Uterus (tissue), 2 donors: Measurements from ENCODE around the gene SEZ6.

Experiments used
- POLR2A ChIP-seq, 2 donors: fragments of 450-650 bp; IDR thresholded peaks; one replicate each; pipeline ENCODE4 v1.6.1; 2016; ENCODE audit warnings: antibody characterized with exemption in 2 of 2, mild to moderate bottlenecking in 1 of 2, moderate library complexity in 1 of 2
- TF ChIP-seq, protein P1 (sequence below), 4 experiments: fragments of 200-600 bp in 2 of 4; fragments of 450-650 bp in 2 of 4; sonication (generic) in 2 of 4; IDR thresholded peaks; one replicate each; pipeline ENCODE4 v1.5.1; 2016 to 2019; ENCODE audit warnings: antibody characterized with exemption in 4 of 4, mild to moderate bottlenecking in 2 of 4, moderate library complexity in 1 of 4

DNA sequence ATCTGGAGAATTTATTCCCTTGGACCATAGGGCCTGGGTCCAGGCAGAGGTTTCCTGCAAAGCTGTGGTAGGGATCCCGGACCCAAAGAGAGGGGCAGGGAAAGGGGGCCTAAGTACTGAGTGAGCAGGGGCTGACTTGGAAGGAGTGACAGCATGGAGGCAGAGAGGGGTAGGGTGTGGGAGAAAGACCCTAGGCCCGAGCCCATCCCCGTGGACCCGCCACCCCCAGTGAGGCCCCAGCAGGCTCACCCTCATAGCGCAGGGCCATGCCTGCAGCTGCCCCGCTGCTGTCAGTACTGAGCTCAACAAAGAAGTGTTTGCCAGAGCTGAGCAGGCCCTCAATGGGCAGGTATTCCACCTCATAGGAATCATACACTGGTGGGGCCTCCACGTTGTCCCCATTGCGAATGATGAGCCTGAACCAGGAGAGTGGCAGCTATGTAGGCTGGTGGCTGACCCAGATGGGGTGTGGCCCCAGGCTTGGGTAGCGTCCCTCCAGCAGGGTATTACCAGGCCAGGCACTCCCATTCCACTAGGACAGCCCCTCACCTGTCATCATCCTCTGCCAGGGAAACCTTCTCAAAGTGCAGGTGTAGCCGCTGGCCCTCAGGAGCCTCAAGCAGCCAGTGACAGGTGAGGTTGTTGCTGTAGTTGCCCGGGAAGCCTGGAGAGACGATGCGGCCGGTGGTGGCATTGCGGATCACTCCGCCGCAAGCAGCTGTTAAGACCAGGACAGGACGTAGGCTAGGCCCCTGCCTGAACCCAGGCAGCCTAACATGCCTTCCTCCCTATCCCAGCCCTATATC, 45.4 kb downstream of the SEZ6 start:
- TF ChIP-seq, protein P1, sequence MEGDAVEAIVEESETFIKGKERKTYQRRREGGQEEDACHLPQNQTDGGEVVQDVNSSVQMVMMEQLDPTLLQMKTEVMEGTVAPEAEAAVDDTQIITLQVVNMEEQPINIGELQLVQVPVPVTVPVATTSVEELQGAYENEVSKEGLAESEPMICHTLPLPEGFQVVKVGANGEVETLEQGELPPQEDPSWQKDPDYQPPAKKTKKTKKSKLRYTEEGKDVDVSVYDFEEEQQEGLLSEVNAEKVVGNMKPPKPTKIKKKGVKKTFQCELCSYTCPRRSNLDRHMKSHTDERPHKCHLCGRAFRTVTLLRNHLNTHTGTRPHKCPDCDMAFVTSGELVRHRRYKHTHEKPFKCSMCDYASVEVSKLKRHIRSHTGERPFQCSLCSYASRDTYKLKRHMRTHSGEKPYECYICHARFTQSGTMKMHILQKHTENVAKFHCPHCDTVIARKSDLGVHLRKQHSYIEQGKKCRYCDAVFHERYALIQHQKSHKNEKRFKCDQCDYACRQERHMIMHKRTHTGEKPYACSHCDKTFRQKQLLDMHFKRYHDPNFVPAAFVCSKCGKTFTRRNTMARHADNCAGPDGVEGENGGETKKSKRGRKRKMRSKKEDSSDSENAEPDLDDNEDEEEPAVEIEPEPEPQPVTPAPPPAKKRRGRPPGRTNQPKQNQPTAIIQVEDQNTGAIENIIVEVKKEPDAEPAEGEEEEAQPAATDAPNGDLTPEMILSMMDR (IDR thresholded peaks at IDR 0.05) = no peak
- TF ChIP-seq POLR2A (IDR thresholded peaks at IDR 0.05) = no peak
